Thymus (tissue), 11 donors: ENCODE measurements around the gene KRTAP2-2. TPM values are rescaled to one million over a fixed set of nuclear protein-coding genes. Genes with fewer than 3 reads are reported as not detected.
"Not testable (repeated sequence)": the region's sequence is repeated elsewhere in the genome, so short reads cannot be mapped to it uniquely, and the experiment has no call there.

Source experiments
- DNase-seq, 9 donors: peaks; one replicate each; pipeline ENCODE4 v3.0.0-alpha.2; 2013; ENCODE audit warnings: low spot score in 9 of 9, low read depth in 6 of 9, missing footprints in 1 of 9
- H3K27ac ChIP-seq, 2 donors: one replicate each; pipeline ENCODE4 v1.5.1; 2013; ENCODE audit warnings: control low read depth in 1 of 2, low read depth in 1 of 2, low read length in 1 of 2, mild to moderate bottlenecking in 1 of 2, moderate library complexity in 1 of 2
- H3K27me3 ChIP-seq, 2 donors: one replicate each; pipeline ENCODE4 v1.5.1; 2013; ENCODE audit warnings: low read length in 1 of 2; ENCODE audit not compliant: control insufficient read depth in 2 of 2, insufficient read depth in 1 of 2
- H3K36me3 ChIP-seq, 2 donors: one replicate each; pipeline ENCODE4 v1.5.1; 2013; ENCODE audit warnings: low read length in 1 of 2, mild to moderate bottlenecking in 1 of 2, moderate library complexity in 1 of 2; ENCODE audit not compliant: control insufficient read depth in 2 of 2, insufficient read depth in 2 of 2
- H3K4me1 ChIP-seq, 2 donors: one replicate each; pipeline ENCODE4 v1.5.1; 2013; ENCODE audit warnings: low read length in 2 of 2; ENCODE audit not compliant: control insufficient read depth in 2 of 2, insufficient read depth in 2 of 2
- H3K4me3 ChIP-seq, 2 donors: one replicate each; pipeline ENCODE4 v1.5.1; 2013; ENCODE audit warnings: low read length in 2 of 2, control low read depth in 1 of 2, mild to moderate bottlenecking in 1 of 2
- H3K9me3 ChIP-seq, 2 donors: one replicate each; pipeline ENCODE4 v1.5.1; 2013; ENCODE audit warnings: low read length in 1 of 2, mild to moderate bottlenecking in 1 of 2; ENCODE audit not compliant: control insufficient read depth in 2 of 2, insufficient read depth in 1 of 2
- WGBS: extraction: QIAGEN DNeasy Blood & Tissue Kit; methylation state at CpG from one replicate; pipeline ENCODE4 v1.1.7; 2013; 5-methylcytosine and 5-hydroxymethylcytosine counted together
- polyA plus RNA-seq: library from polyadenylated mRNA; stranded (reverse); fragments of 200-250 nt; gene quantifications from one replicate; pipeline ENCODE4 v1.2.3, GENCODE V29; 2013
- total RNA-seq: library from RNA; stranded (reverse); fragments of 120-200 nt; gene quantifications from one replicate; pipeline ENCODE4 v1.2.4, GENCODE V29; 2013
- donor health status: healthy.

Gene KRTAP2-2
- total and polyA plus RNA-seq, 2 donors: not detected

GRCh38 chr17:41065829-41066624 is 11.0 kb upstream of the KRTAP2-2 start, which contains the start of gene KRTAP2-4:
Gene KRTAP2-4, minus strand, starts transcription at chr17:41065879. Its CDS starts 34 bp downstream, at chr17:41065845.
- Histone ChIP-seq H3K36me3 (no peaks in the 10 kb centered on the region), H3K4me3 (no peak within 1 kb of the TSS), H3K27me3 (no peaks in the 10 kb centered on the region), H3K27ac (no peak within 1 kb of the TSS), H3K9me3 (no peaks in the 10 kb centered on the region), H3K4me1 (no peaks in the 10 kb centered on the region)
- 93% methylated on average over 6 of the region's 6 CpGs for WGBS
- no peak for DNase-seq

- H3K36me3 ChIP-seq, H3K27ac ChIP-seq, H3K9me3 ChIP-seq, H3K4me3 ChIP-seq, H3K4me1 ChIP-seq, DNase-seq, H3K27me3 ChIP-seq: not testable (repeated sequence)
- 93% methylated on average over 7 of the region's 16 CpGs for WGBS
These were observed 10.1 kb upstream of the KRTAP2-2 start for GRCh38 chr17:41065016-41065689.

GRCh38 chr17:41064301-41064700 is 9.3 kb upstream of the KRTAP2-2 start:
- Histone ChIP-seq H3K9me3 (no peaks in the 10 kb centered on the region), H3K4me3 (no peak overlapping the region), H3K4me1 (no peaks in the 10 kb centered on the region), H3K27ac (no peak overlapping the region), H3K27me3 (peaks cover 0 to 6% of the 10 kb centered on the region in 2 donors), H3K36me3 (no peaks in the 10 kb centered on the region)
- WGBS: 67% methylated on average over 1 of the region's 1 CpG
- no peak for DNase-seq

- no peaks in the 10 kb centered on the region for H3K4me1 ChIP-seq
- no peak overlapping the region for H3K27ac ChIP-seq
- H3K27me3 ChIP-seq: peaks cover 0 to 6% of the 10 kb centered on the region in 2 donors
- H3K4me3 ChIP-seq: no peak overlapping the region
- no peaks in the 10 kb centered on the region for H3K36me3 ChIP-seq
- no peaks in the 10 kb centered on the region for H3K9me3 ChIP-seq
- 94% methylated on average over 4 of the region's 4 CpGs for WGBS
- no peak for DNase-seq
These were observed 8.4 kb upstream of the KRTAP2-2 start for GRCh38 chr17:41063449-41063848.

- H3K9me3 ChIP-seq: no peaks in the 10 kb centered on the region
- 91% methylated on average over 1 of the region's 1 CpG for WGBS
- H3K4me3 ChIP-seq: no peak overlapping the region
These were observed 6.9 kb upstream of the KRTAP2-2 start for GRCh38 chr17:41061964-41062363.

GRCh38 chr17:41060052-41060604 is 5.1 kb upstream of the KRTAP2-2 start, which contains the start of gene KRTAP2-3:
Gene KRTAP2-3, minus strand, starts transcription at chr17:41060114. Its CDS starts 64 bp downstream, at chr17:41060050.
- H3K4me3 ChIP-seq: no peak within 1 kb of the TSS
- no peaks in the 10 kb centered on the region for H3K9me3 ChIP-seq
- no peaks in the 10 kb centered on the region for H3K36me3 ChIP-seq
- no peak for DNase-seq
- no peaks in the 10 kb centered on the region for H3K4me1 ChIP-seq
- peaks cover 0 to 6% of the 10 kb centered on the region in 2 donors for H3K27me3 ChIP-seq
- H3K27ac ChIP-seq: no peak within 1 kb of the TSS
- WGBS: 82% methylated on average over 6 of the region's 6 CpGs

More at GRCh38 chr17:41061964-41062363, 6.9 kb upstream of the KRTAP2-2 start:
- no peak overlapping the region for H3K27ac ChIP-seq
- no peaks in the 10 kb centered on the region for H3K36me3 ChIP-seq
- H3K27me3 ChIP-seq: peaks cover 0 to 6% of the 10 kb centered on the region in 2 donors
- DNase-seq: no peak
- no peaks in the 10 kb centered on the region for H3K4me1 ChIP-seq

GRCh38 chr17:41059276-41060051 is 4.4 kb upstream of the KRTAP2-2 start:
- not testable (repeated sequence) for H3K4me1 ChIP-seq, H3K27me3 ChIP-seq, H3K36me3 ChIP-seq, DNase-seq, H3K27ac ChIP-seq, H3K4me3 ChIP-seq, H3K9me3 ChIP-seq
- 62% methylated on average over 10 of the region's 31 CpGs for WGBS

- H3K27me3 ChIP-seq: peaks cover 0 to 6% of the 10 kb centered on the region in 2 donors
- no peak for DNase-seq
- H3K36me3 ChIP-seq: no peaks in the 10 kb centered on the region
- no peaks in the 10 kb centered on the region for H3K9me3 ChIP-seq
- WGBS: 98% methylated on average over 5 of the region's 5 CpGs
- H3K4me3 ChIP-seq: no peak overlapping the region
- no peak overlapping the region for H3K27ac ChIP-seq
- H3K4me1 ChIP-seq: no peaks in the 10 kb centered on the region
These were observed 3.7 kb upstream of the KRTAP2-2 start for GRCh38 chr17:41058741-41059140.
